Activated T-cell treated with anti-CD3 and anti-CD28 coated beads for 4 hours (primary cell): ENCODE data around the gene TEX101.
A peak's percentile ranks its signal among the peaks of the same experiment; 100 is the strongest.
"Not testable (repeated sequence)": the region's sequence is repeated elsewhere in the genome, so short reads cannot be mapped to it uniquely, and the experiment has no call there.

Source experiments
- DNase-seq: peaks from one replicate; pipeline ENCODE4 v3.0.0-alpha.2; 2020

Gene TEX101

DNA sequence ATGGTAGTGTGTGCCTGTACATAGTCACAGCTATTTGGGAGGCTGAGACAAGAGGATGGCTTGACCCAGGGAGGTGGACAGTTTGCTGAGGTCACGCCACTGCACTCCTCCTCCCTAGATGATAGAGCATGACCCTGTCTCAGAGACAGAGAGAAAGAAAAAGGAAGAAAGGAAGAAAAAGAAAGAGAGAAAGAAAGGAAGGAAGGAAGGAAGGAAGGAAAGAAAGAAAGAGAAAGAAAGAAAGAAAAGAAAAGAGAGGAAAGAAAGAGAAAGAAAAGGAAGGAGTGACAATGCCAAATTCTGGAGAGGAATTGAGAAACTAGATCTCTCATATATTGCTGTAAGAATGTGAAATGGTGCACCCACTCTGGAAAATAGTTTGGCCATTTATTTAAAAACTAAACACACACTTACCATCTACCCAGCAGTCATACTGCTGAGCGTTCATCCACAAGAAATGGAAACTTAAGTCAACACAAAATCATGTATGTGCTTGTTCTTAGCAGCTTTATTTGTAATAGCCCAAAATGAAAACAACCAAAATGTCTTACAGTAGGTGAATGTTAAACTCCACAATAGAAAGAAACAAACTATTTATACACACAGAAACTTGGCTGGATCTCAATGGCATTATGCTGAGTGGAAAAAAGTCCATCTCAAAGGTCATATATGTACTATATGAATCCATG, 7.5 kb downstream of the TEX101 start:
- DNase-seq: no peak

DNA sequence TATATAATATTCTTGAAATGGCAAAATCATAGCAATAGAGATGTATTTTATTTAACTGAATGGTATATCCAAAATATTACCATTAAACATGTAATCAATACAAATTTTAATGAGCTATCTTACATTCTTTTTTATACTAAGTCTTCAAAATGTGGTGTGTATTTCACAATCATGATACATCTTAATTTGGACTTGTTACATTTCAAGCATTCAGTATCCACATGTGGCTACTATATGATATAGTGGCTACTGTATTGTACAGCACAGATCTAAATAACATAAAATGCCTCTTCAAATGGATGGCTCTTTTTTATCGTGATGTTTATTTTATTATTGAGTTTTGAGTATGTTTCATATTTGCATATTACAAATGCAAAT, 8.0 kb downstream of the TEX101 start:
- DNase-seq: no peak

DNA sequence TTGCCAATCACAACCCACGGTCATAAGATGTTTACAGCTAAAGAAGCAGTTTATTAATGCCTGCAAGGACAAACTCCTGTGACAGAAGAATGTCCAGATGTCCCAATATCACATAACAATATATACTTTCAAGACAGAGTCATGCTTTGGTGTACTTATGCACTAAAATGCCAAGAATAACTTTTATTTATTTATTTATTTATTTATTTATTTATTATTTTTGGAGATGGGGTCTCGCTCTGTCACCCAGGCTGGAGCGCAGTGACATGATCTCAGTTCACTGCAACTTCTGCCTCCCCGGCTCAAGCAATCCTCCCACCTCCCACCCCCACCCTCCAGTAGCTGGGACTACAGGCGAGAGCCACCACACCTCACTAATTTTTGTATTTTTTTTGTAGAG, 9.1 kb downstream of the TEX101 start:
- DNase-seq: no peak

DNA sequence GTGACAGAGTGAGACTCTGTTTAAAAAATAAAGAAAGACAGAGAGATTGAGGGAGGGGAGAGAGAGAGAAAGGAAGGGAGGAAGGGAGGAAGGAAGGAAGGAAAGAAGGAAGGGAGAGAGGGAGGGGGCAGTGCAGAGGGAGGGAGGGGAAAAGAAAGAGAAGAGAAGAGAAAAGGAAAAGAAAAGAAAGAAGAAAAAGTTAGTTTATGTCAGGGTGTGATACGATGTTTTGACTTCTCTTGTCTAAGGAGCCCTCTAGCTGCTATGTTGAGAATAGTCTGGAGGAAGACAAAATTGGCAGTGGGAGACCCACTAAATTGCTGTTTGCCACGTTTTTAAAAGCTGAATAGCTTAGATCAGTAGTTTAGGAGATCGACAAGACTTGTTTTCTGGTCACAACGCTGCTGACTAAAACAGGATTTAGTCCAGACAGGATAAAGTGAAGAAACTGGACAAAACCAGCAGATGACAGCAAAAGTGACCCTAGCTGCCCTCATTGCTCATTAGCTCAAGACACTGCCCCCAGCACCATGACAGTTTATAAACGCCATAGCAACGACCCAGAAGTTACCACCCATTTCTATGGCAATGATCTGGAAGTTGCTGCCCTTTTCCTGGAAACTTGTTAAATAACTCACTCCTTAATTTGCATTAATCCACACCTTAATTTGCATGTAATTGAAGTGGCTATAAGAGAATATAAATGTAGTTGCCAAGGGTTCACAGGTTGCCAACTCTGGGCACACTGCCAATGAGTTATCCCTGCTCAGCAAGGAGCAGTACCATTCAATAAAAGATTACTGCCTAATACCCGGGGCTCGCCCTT, 11.1 kb downstream of the TEX101 start:
- no peak for DNase-seq

DNA sequence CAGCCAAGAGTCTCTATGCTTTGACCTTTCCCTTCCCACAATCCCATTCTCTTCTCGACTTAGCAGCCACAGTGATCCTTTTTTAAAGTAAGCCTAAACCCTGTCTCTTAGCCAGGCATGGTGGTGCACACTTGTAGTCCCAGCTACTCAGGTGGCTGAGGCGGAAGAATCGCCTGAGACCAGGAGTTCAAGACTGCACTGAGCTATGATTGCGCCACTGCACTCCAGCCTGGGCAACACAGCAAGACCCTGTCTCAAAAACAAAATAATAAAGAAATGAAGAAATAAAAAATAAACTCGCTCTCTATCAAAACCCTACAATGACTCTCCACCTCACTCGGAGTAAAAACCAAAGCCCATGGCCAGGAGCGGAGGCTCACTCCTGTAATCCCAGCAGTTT, 14.7 kb downstream of the TEX101 start:
- no peak for DNase-seq

DNA sequence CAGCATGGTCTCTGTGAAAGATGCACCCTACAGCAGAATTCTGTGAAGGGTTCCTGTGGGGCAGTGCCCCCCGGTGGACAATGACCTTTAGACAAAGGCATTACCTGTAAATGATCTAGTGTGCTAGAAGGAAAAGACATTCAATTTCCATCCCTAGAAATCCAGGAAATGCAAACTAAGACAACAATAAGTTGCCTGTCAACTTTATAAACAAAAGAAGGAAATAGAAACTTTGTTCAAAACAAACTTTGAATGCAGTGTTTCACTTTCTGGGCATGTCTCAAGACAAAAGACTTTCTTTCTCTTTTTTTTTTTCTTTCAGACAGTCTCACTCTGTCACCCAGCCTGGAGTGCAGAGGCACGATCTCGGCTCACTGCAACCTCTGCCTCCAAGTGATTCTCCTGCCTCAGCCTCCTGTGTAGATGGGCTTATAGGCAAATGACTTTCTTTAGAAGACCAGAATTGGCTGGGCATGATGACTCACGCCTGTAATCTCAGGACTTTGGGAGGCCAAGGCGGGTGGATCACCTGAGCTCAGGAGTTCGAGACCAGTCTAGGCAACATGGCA, 15.5 kb downstream of the TEX101 start:
- no peak for DNase-seq

DNA sequence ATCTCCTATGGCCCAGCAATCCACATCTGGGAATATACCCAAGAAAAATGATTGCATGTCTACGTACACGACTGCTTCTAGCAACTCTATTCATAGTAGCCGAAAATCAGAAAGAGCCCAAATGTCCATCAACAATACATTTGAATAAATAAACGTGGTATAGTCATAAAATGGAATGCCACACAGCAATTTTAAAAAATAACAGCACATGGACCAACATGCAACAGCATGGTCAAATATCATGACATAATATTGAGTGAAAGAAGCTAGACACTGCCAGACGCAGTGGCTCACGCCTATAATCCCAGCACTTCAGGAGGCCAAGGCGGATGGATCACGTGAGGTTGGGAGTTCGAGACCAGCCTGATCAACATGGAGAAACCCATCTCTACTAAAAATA, 16.3 kb downstream of the TEX101 start:
- no peak for DNase-seq

DNA sequence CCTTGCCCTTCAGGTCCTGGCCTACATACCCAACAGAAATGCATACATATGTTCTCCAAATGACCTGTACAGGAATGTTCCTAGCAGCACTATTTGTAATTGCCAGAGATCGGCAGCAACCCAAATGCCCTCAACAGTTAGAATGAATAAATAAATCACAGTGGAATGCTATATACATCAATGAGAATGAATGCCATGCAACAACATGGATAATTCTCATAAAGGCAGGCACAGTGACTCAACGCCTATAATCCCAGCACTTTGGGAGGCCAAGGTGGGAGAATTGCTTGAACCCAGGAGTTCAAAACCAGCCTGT, 18.6 kb downstream of the TEX101 start:
- DNase-seq: no peak

DNA sequence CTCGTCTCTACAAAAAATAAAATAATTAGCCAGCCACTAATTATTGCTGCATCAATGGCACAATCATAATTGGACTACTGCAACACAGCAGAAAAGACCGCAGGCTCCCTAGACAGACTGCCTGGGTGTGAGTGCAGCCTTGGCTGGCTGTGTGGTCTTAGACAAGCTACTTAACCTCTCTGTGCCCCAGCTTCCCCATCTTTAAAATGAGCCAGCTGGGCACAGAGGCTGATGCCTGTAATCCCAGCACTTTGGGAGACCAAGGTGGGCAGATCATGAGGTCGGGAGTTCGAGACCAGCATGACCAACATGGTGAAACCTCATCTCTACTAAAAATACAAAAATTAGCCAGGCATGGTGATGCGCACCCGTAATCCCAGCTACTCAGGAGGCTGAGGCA, 19.0 kb downstream of the TEX101 start:
- DNase-seq: no peak

DNA sequence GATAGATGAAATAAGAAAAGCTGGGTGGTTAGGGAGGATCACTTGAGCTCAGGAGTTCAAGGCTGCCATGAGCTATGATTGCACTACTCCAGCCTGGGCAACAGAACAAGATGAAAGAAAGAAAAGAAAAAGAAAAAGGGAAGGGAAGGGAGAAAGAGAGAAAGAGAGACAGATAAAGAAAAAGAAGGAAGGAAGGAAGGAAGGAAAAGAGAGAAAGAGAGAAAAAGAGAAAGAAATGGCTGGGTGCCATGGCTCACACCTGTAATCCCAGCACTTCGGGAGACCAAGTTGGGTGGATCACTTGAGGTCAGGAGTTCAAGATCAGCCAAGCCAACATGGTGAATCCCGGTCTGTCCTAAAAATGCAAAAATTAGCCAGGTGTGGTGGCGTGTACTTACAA, 21.1 kb downstream of the TEX101 start:
- no peak for DNase-seq

DNA sequence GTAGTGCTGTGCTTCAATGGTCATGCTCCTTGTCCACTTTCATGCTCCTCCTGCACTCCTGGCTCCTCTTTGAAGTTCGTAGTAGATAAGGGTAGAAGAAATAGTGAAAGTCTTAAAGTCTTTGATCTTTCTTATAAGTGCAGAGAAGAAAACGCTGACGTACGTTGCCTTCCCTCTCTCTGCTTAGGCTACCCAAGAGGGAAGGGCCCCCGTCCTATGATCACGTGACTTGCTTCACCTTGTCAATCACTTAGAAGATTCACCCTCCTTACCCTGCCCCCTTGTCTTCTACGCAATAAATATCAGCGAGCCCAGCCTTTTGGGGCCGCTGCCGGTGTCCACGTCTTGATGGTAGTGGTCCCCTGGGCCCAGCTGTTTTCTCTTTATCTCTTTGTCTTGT, 22.6 kb downstream of the TEX101 start:
- not testable (repeated sequence) for DNase-seq

DNA sequence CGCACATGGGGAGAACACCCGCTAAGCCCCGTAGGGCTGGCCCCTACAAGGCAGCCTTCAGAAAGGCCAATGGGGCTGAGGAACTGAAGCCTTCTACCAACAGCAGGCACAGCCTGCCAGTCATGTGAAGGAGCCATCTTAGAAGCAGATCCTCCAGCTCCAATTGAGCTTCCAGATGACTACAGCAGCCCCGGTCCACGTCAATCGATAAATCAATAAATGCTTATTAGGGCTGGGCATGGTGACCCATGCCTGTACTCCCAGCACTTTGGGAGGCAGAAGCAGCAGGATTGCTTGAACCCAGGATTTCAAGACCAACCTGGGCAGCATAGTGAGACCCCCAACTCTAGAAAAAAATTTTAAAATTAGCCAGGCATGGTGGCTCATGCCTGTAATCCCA, 23.0 kb downstream of the TEX101 start:
- DNase-seq: no peak

DNA sequence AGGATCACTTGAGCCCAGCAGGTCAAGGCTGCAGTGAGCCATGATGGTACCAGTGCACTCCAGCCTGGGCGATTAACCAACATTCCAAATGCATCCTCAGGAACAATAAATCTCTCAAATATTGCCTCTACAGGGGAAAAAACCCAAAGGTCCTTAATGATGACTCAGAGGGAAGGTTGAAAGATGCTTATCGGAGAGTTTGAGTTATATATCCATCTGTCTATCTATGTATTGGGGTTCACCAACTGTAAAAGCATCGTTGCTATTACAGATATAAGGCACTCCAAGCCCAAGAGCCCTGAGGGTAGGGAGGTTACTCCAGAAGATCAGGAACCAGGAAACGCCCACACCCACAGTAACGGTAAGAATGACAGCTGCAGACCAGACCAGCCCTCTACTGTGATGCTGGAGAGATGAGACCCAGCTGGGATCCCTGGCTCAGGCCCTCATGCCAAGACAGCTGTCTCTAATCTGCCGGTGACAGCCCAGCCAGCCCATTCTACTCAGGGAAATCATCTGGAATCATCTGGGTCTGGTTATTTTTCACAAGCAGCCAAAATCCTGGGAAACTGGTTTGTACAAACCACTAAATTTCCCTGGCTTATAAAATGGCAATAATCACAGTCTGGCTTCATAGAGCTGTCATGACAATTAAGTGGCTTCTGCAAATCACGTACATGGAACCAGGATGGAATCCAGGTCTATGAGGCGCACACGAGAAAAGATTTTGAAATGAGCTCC, 23.8 kb downstream of the TEX101 start:
- no peak for DNase-seq

DNA sequence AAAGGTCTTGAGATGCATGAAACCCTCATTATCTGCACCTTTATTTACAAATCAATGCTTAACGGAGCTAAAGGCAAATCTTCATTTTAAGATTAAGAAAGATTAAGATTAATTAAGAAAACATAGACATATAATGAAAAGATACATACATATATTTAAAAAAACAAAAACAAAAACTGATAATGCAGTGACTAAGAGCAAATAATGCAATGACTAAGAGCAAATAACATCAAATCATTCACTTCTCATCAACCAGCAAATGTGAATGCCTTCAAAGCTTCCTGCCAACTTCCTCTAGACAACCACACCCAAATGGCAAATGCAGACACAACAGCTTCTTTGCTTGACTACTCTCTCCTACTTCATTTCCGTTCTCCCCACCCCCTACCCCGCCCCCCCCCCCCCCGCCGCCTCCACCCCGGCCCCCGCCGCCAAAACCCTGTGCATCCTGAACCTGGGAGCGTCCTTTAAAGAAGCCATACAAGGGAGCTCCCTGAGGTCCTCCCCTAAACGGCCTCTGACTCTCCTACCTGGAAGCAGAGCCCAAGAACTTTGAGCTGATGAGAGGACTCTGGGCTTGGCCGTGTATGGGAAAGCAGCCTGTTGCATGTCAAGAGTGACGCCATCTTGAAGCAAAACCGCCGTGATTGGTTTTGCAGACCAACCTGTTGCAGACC, 24.5 kb downstream of the TEX101 start:
- peak; percentile 10 for DNase-seq

DNA sequence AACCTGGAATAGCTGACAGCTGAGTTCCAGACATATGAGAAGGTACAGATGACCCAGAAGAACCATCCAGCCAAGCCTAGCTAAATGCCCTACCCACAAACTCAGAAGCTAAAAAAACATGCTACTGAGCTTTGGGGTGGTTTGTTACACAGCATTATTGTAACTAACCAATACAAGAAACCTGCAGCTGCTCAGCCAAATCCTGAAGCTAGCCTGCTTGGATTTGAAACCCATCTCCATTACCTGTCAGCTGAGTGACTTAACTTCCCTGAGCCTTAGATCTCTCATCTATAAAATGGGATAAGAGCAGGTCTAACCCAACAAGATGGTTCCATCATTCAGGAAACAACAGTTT, 25.0 kb downstream of the TEX101 start:
- no peak for DNase-seq

DNA sequence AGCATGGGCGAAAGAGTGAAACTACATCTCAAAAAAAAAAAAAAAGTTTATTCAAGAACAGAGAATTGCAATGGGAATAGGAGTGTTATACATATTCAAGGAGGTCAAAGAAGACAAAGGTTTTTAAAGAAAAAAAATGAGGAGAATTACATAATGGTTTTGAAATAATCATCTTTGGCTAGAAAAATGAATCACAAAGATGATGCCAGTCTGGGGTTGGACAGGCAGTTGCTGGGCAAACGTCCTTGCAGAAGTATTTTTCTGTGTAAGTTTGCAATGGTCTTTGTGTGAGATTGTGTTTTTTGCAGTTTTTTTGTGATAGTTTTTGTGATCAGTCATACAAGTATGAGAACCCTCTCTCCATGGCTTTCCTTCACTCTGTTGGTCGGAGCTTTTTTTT, 27.0 kb downstream of the TEX101 start:
- no peak for DNase-seq

DNA sequence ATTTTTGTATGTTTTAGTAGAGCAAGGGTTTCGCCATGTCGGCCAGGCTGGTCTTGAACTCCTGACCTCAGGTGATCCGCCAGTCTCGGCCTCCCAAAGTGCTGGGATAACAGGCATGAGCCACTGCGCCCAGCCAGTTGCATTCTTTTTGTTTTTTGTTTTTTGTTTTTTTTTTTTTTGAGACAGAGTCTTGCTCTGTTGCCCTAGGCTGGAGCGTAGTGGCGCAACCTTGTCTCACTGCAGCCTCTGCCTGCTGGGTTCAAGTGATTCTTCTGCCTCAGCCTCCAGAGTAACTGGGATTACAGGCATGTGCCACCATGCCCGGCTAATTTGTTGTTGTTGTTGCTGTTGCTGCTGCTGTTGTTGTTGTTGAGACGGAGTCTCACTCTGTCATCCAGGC, 29.4 kb downstream of the TEX101 start:
- not testable (repeated sequence) for DNase-seq

DNA sequence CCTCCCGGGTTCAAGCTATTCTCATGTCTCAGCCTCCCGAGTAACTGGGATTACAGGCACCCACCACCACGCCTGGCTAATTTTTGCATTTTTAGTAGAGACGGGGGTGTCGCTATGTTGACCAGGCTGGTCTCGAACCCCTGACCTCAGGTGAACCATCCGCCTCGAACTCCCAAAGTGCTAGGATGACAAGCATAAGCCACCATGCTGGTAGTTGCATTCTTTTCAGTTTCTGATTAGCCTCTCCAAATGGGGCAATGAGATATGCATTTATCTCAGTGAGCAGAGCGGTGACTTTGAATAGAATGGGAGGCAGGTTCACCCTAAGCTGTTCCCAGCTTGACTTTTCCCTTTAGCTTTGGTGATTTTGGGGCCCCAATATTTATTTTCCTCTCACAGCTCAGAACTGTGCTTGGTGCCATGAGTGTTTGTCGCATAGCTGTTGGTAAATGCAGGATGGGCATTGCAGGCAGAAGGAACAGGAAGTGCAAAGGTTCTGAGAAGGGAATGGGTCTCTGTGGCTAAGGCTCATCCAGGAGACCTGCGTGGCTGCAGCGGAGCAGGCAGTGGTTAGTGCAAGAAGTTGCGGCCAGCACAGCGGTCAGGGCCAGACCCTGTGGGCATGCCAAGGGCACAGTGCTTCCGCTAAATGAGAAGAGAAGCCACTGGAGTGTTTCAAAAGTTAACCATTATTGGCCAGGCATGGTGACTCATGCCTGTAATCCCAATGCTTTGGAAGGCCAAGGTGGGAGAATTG, 30.0 kb downstream of the TEX101 start:
- no peak for DNase-seq

DNA sequence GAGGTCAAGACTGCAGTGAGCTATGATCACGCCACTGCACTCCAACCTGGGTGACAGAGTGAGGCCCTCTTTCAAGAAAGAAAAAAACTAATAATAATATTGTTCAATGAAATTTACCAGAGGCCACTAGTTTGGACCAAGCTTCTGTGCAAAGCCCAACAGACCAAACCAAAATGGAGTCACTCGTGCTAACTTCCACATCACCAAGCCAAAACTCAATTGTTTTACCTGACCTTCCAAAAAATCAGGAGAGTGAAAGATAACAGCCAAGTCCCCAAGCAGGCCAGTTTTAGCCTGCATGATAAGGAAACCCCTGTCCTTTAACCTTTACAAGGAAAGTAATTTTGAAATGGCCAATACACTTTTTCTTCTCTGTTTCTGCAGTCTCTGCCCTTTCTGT, 30.7 kb downstream of the TEX101 start:
- no peak for DNase-seq

DNA sequence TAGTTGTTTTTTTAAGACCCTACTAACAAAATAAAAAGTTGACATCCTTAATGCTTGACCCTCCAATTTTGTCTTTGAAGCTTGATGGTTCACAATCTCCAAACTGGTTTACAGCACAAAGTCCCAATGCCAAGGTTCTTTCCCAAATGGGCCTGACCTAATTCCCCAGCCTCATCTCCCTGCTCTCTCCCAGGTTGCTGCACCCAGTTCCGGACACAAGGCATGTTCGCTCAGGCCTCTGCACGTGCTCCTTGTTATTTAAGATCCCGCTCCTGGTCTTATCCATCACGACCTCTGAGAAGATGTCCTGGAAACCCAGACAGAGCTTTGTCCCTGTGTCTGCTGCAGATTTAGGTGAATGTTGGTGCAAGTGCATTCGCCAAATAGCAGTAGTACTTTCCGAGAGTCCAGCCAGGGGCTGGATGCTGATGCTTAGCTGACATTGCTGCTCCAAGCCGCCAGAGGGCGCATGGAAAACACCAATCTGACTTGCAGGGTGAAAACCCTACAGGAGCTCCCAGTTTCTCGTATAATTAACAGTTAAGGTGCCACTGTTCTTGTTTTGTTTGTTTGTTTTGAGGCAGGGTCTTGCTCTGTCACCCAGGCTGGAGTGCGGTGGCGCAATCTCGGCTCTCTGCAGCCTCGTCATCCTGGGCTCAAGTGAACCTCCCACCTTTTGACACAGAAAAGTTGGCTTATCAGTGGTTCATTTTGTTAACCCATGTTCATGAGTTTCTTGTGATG, 32.2 kb downstream of the TEX101 start:
- DNase-seq: peak; percentile 73

DNA sequence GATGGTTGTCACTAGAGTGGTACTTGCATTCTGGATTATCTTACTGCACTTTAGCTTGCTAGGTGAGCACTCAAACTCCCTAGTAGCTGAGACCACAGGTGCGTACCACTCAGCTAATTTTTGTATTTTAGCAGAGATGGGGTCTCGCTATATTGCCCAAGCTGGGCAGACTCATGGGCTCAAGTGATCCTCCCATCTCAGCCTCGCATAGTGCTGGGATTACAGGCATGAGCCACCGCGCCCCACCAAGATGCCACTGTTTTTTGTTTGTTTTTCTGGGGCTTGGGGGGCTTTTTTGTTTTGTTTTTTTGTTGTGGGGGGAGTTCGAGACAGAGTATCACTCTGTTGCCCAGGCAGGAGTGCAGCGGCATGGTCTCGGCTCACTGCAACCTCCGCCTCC, 33.0 kb downstream of the TEX101 start:
- DNase-seq: no peak

DNA sequence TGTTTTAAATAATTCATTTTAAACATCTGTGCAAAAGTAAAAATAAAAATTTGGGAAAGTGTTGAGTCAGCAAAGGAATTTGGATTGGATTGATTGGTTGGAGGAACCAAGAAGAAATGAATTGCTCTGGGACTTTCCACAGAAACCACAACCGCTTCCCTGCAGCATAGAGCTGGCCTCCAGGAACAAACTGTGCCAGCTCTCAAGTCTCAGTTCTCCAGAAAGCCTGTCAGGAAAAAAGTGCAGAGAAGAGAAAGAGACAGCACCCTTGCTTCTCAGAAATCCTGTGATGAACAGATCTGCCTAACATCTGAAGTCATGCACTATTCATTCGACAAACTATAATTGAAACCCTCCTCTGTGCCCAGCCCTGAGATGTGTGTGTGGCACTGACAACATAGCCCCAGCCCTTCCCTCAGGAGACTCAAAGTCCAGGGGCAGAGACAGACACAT, 35.9 kb downstream of the TEX101 start:
- no peak for DNase-seq
